Stimulated activated effector memory CD8-positive, alpha-beta T cell treated with anti-CD3 and anti-CD28 coated beads, Interleukin-12 subunit alpha, Interleukin-12 subunit beta, amount 100 ng/mL, for 72 hours (primary cell): ENCODE data around the gene SUN1.
A peak's percentile ranks its signal among the peaks of the same experiment; 100 is the strongest.

Experiments
- ATAC-seq: fragments of 150-1000 bp; cut with Tn5 transposase; 2 replicates; pipeline ENCODE4 v1.10.0; 2021
- DNase-seq, 2 donors: peaks; one replicate each; pipeline ENCODE4 v3.0.0; 2021 to 2022; ENCODE audit warnings: low spot score in 2 of 2
- H3K27ac Mint-ChIP-seq: one replicate; pipeline ENCODE4 v1.8.0; 2022; ENCODE audit warnings: mild to moderate bottlenecking, mixed read lengths
- H3K36me3 Mint-ChIP-seq: one replicate; pipeline ENCODE4 v1.8.0; 2022; ENCODE audit warnings: mild to moderate bottlenecking, mixed read lengths
- H3K4me1 Mint-ChIP-seq: one replicate; pipeline ENCODE4 v1.8.0; 2022; ENCODE audit warnings: mixed read lengths
- H3K4me3 Mint-ChIP-seq: one replicate; pipeline ENCODE4 v1.8.0; 2022; ENCODE audit warnings: mild to moderate bottlenecking, mixed read lengths
- H3K9me3 Mint-ChIP-seq: one replicate; pipeline ENCODE4 v1.8.0; 2022; ENCODE audit warnings: mixed read lengths

The SUN1 gene

GRCh38 chr7:911791-912480 lies 79.7 kb downstream of the SUN1 start:
- no peak for DNase-seq
- no peak for ATAC-seq
- Mint-ChIP-seq H3K27ac (no peak overlapping the region), H3K4me1 (peaks cover 24% of the 10 kb centered on the region), H3K4me3 (no peak overlapping the region), H3K9me3 (no peaks in the 10 kb centered on the region), H3K36me3 (peaks cover 7% of the 10 kb centered on the region)

- no peaks in the 10 kb centered on the region for H3K9me3 Mint-ChIP-seq
- peak overlapping the region; percentile 37 for H3K27ac Mint-ChIP-seq
- peaks cover 20% of the 10 kb centered on the region for H3K4me1 Mint-ChIP-seq
- ATAC-seq (no peak), DNase-seq (no peak)
- no peak overlapping the region for H3K4me3 Mint-ChIP-seq
- H3K36me3 Mint-ChIP-seq, result peaks cover 13% of the 10 kb centered on the region
Observed at GRCh38 chr7:913736-914520, 81.7 kb downstream of the SUN1 start.

DNA sequence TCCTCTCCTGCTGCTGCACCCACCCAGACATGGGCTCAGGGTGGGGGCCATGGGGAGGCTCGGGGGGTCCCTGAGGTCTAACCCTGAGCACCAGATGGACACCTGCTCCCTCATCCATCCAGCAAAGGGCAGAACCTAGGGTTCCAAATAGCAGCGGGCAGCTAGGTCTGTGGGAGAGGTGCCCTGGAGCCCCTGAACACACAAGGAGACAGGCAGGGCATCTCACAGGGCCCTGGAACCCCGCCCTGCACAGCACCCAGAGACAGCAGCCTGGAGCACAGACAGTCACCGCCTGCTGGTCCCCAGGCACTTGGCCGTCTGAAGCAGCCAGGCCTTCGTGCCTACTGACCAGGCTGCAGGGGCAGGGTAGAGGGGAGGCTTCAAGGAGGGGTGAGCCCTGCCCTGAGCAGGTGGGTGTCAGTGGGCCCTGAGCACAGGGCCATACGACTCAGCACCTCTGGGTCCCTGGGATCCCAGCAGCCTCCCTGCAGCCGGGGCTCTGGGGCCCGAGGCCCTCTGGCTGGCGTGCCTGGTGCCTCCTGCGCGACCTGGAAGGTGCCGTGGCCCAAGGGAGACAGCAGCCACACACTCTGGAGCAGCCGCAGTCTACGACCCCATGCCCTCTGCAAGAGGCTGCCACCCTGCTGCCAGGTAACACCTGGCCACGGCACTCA lies 82.4 kb downstream of the SUN1 start:
- peak overlapping the region; percentile 37 for H3K27ac Mint-ChIP-seq
- H3K4me3 Mint-ChIP-seq, result no peak overlapping the region
- H3K4me1 Mint-ChIP-seq, result peaks cover 25% of the 10 kb centered on the region

DNA sequence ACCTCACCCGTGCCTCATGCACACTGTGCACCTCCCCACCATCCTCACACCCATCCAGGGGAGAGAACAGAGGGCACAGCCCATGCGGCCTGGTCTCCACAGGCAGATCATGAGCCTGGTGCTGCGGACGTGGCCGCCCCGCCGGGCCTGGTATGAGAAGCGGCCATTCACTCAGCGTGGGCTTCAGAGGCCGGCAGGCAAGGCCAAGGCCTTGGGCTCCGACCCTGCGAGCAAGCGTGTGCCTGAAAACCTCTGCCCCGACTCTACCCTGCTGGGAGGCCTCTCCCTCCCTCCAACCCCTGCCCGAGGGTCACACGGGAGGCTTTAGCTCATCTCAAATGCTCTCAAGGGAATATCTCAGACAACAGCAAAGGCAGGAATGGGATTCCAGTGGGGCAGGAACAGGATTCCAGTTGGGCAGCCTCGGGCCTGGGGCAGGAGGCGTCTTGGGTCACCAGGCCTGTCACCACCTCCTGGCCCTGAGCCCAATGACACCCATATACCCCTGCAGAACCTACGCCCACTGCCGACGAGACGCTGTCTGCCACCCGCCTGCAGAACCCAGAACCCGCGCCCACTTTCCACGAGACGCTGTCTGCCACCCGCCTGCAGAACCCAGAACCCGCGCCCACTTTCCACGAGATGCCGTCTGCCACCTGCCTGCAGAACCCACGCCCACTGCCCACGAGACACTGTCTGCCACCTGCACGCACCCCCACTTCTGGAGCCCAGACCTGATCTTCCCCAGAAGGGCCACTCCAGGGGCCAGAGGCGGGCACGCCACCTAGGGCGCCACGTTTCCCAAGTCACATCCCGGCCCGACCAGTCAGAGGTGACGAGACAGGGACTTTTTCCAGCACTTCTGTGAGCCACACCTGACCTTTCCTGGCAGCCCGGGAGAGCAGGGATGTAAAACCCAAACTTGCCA lies 83.3 kb downstream of the SUN1 start:
- no peak overlapping the region for H3K4me3 Mint-ChIP-seq

More for the DNA sequence above, 82.4 kb downstream of the SUN1 start:
- H3K36me3 Mint-ChIP-seq, result peaks cover 13% of the 10 kb centered on the region
- no peaks in the 10 kb centered on the region for H3K9me3 Mint-ChIP-seq
- ATAC-seq, result no peak
- no peak for DNase-seq

GRCh38 chr7:916291-916941 lies 84.1 kb downstream of the SUN1 start:
- H3K9me3 Mint-ChIP-seq, result no peaks in the 10 kb centered on the region
- H3K4me3 Mint-ChIP-seq, result no peak overlapping the region
- peaks cover 32% of the 10 kb centered on the region for H3K4me1 Mint-ChIP-seq
- no peak for ATAC-seq
- no peak for DNase-seq
- H3K36me3 Mint-ChIP-seq, result peaks cover 20% of the 10 kb centered on the region
- peak overlapping the region; percentile 52 for H3K27ac Mint-ChIP-seq

More for the DNA sequence above, 83.3 kb downstream of the SUN1 start:
- ATAC-seq, result no peak
- H3K27ac Mint-ChIP-seq, result peak overlapping the region; percentile 52
- H3K36me3 Mint-ChIP-seq, result peaks cover 13% of the 10 kb centered on the region
- no peak for DNase-seq
- H3K4me1 Mint-ChIP-seq, result peaks cover 24% of the 10 kb centered on the region
- no peaks in the 10 kb centered on the region for H3K9me3 Mint-ChIP-seq

DNA sequence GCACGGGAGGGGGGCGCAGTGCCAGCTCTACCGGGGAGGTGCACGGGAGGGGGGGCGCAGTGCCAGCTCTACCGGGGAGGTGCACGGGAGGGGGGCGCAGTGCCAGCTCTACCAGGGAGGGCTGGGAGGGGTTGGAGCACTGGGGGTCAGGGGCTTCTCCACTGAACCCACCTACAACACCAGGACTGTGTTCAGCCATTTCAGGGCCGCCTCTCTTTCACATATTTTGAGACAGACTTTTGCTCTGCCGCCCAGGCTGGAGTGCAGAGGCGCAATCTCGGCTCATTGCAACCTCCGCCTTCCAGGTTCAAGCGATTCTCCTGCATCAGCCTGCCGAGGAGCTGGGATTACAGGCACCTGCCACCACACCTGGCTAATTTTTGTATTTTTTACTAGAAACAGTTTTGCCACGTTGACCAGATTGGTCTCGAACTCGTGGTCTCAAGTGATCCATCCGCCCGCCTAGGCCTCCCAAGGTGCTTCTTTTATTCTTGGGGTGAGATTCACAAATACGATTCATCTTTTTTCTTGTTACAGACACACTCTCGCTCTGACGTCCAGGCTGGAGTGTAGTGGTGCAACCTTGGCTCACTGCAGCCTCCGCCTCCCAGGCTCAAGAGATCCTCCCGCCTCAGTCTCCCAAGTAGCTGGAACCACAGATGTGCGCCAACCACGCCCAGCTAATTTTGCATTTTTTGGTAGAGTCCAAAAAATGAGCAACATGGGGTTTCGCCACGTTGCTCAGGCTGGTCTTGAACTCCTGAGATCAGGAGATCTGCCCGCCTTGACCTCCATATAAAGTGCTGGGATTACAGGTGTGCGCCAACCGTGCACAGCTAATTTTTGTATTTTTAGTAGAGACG lies 85.2 kb downstream of the SUN1 start:
- ATAC-seq (no peak), DNase-seq (no peak)
- no peaks in the 10 kb centered on the region for H3K9me3 Mint-ChIP-seq
- H3K36me3 Mint-ChIP-seq, result peaks cover 20% of the 10 kb centered on the region
- no peak overlapping the region for H3K4me3 Mint-ChIP-seq
- peaks cover 42% of the 10 kb centered on the region for H3K4me1 Mint-ChIP-seq
- no peak overlapping the region for H3K27ac Mint-ChIP-seq

GRCh38 chr7:918118-918425 lies 85.8 kb downstream of the SUN1 start:
- ATAC-seq, result no peak
- H3K4me3 Mint-ChIP-seq, result no peak overlapping the region
- no peak for DNase-seq
- H3K27ac Mint-ChIP-seq, result no peak overlapping the region
- peaks cover 26% of the 10 kb centered on the region for H3K36me3 Mint-ChIP-seq
- H3K4me1 Mint-ChIP-seq, result peaks cover 48% of the 10 kb centered on the region
- H3K9me3 Mint-ChIP-seq, result no peaks in the 10 kb centered on the region

DNA sequence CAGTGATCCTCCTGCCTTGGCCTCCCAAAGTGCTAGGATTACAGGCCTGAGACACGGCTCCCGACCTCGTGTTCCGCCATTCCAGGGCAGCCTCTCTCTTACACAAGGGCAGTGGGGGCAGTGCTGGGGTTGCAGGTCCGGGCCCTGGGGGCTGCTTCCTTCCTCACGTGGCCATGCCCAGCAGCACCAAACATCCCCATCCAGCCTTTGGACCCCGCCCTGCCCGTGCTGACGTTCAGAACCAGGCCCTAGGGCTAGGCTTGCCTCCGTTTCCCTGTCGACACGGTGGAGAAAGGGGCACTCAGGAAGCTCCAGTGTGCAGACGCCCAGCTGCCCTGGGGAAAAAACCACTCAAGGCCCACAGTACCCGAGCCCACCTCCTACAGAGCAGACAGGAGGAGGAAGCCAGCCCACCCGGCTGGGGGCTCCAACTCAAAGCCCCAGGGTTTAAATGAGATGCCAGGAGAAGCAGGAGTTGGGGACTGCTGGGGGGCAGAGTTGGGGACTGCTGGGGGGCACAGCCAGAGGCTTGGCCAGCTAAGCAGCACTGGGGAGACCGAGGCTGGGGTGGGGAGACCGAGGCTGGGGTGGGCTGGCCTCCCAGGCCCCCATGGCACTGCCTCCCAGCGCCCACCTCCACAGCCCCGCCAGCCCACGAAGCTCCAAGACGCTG lies 86.3 kb downstream of the SUN1 start:
- H3K36me3 Mint-ChIP-seq, result peaks cover 31% of the 10 kb centered on the region
- H3K4me1 Mint-ChIP-seq, result peaks cover 53% of the 10 kb centered on the region
- DNase-seq, result no peak
- no peaks in the 10 kb centered on the region for H3K9me3 Mint-ChIP-seq
- ATAC-seq, result no peak
- no peak overlapping the region for H3K4me3 Mint-ChIP-seq
- no peak overlapping the region for H3K27ac Mint-ChIP-seq

DNA sequence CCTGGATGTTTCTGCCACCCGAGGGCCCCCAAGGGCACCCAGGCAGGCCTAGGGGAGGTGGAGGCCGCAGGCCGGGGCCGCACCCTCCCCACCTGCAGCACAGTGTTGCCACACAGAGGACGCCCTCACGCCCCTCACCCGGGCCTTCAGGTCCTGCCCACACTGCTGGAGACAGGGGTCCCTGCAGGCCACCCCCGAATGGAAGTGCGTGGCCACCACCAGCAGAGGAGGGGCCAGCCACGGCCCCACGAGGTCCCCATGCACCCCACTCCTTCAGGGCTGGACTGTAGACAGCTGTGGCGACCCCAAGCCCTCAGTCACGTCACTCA lies 86.8 kb downstream of the SUN1 start:
- peaks cover 54% of the 10 kb centered on the region for H3K4me1 Mint-ChIP-seq
- peaks cover 31% of the 10 kb centered on the region for H3K36me3 Mint-ChIP-seq
- H3K27ac Mint-ChIP-seq, result peak overlapping the region; percentile 84
- no peak for ATAC-seq
- no peak overlapping the region for H3K4me3 Mint-ChIP-seq
- no peaks in the 10 kb centered on the region for H3K9me3 Mint-ChIP-seq
- DNase-seq, result no peak

- Mint-ChIP-seq H3K27ac (peak overlapping the region; percentile 84), H3K4me1 (peaks cover 62% of the 10 kb centered on the region), H3K9me3 (no peaks in the 10 kb centered on the region), H3K36me3 (peaks cover 39% of the 10 kb centered on the region), H3K4me3 (no peak overlapping the region)
- DNase-seq, result no peak
- no peak for ATAC-seq
Observed at GRCh38 chr7:919924-920341, 87.7 kb downstream of the SUN1 start.

- ATAC-seq, result no peak
- Mint-ChIP-seq H3K9me3 (no peaks in the 10 kb centered on the region), H3K4me3 (peak overlapping the region; percentile 83), H3K36me3 (peaks cover 39% of the 10 kb centered on the region), H3K4me1 (peaks cover 66% of the 10 kb centered on the region), H3K27ac (peak overlapping the region; percentile 96)
- no peak for DNase-seq
Observed at GRCh38 chr7:920351-921070, 88.2 kb downstream of the SUN1 start.

- H3K36me3 Mint-ChIP-seq, result peaks cover 39% of the 10 kb centered on the region
- no peaks in the 10 kb centered on the region for H3K9me3 Mint-ChIP-seq
- DNase-seq (no peak), ATAC-seq (no peak)
- H3K4me3 Mint-ChIP-seq, result peak overlapping the region; percentile 83
- H3K4me1 Mint-ChIP-seq, result peaks cover 66% of the 10 kb centered on the region
- H3K27ac Mint-ChIP-seq, result peak overlapping the region; percentile 96
Observed at GRCh38 chr7:921071-921461, 88.8 kb downstream of the SUN1 start.
